GM18907 (cell line): ENCODE results near the gene ATG4A.

ENCODE experiments used
- ATAC-seq: cut with Tn5 transposase; IDR thresholded peaks from one replicate; pipeline ENCODE4 v1.9.1; 2021; ENCODE audit warnings: mild to moderate bottlenecking, moderate library complexity; ENCODE audit not compliant: unreplicated experiment

Gene ATG4A

GRCh38 chrX:108122748-108123147 is 31.2 kb downstream of the ATG4A start:
- ATAC-seq = no peak

GRCh38 chrX:108123591-108124366 is 32.2 kb downstream of the ATG4A start:
- ATAC-seq = no peak

DNA sequence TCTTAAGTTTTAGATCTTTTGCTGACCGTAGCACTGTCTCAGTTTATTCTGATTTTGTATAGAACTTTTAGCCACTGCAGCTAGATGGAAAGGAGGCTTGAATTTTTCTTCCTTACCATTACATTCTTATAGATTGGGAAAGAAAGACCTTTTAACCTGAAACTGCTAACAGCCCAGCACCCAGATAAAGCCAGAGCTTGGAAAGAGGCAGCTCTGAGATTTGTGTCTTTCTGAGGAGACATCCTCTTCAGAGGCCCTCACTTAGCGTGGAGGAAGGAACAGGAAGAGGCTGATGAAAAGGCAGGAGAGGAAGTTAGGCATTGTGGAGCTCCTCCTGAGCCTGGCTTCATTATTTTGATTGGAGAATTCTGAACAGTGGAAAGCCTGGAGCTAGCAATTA is 35.1 kb downstream of the ATG4A start:
- ATAC-seq = no peak

DNA sequence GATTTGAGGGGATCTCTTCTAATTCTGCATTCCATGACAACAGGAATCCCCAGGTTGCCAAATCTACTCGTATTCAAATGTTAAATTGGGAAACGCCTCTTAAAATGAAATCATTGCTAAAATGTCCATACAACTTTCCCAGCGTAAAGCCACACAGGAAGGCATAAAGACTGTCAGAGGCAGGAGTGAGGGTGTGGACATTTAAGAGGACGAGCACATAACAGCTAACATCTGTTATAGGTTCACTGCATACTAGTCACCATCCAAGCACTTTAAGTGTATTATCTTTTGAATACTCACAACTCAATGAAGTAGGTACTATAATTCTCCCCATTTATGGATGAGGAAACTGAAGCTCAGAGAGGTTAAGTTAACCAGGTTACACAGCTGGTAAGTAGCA is 35.6 kb downstream of the ATG4A start:
- no peak for ATAC-seq

- no peak for ATAC-seq
Measured at GRCh38 chrX:108130889-108131288, 39.3 kb downstream of the ATG4A start.

DNA sequence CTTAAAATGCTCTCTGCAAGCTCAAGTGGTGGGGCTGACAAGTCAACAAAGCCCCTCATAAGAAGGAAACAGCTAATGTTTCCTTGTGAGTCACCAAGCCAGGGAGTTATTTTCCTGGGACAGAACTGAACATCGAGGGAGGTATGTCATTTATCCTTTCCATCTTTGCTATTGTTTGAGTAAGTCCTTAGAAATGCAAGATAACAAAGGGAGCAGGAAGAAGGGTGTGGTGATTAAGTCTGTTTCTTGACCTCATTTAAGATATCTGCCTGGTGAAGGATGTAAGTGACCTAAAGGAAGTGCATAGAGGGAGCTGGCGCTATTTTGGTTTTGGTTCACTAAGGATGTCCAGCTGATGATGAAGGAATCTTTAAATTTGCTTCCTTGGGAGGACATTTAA is 39.9 kb downstream of the ATG4A start:
- no peak for ATAC-seq

- no peak for ATAC-seq
Measured at GRCh38 chrX:108132034-108132433, 40.5 kb downstream of the ATG4A start.

- no peak for ATAC-seq
Measured at GRCh38 chrX:108132876-108133275, 41.3 kb downstream of the ATG4A start.

DNA sequence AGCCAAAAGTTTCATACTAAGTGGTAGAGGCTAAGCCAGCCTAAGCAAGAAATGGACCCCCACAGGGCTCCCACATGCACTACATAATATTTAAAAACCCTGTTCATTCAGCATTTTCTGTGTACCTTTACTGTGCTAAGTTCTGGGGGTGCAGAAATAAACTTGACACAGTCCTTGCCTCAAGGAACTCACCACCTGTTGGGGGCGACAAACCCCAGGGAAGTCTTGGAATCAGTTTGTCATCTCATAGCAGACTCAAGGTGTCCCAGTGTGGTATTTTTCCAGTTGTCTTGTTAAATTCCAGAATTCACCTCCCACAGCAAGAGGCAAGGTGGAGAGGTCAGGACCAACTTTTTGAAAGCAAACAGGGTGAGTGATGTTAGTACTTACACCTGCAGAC is 43.1 kb downstream of the ATG4A start:
- ATAC-seq = no peak

- no peak for ATAC-seq
Measured at GRCh38 chrX:108138814-108139702, 47.5 kb downstream of the ATG4A start.

GRCh38 chrX:108148524-108148923 is 56.9 kb downstream of the ATG4A start:
- peak; percentile 96 for ATAC-seq

DNA sequence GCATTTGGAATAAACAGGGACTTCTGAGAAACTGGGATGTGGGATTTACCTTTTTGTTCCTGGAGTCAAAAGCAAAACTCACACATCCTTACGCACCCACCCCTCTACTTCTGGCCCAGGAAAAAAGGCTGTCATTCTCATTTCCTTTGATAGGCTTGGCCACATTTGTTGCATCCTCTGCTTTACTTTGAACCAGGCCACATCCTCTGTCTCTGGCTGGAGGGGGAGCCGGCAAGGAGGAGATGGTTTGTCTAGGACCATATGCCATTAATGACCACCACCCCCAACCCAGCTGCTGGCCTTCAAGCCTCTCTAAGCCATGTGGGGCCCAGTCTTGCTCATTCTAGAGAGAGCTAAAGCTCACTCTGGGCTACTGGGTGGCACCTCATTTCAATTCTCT is 64.5 kb downstream of the ATG4A start:
- ATAC-seq = no peak

- no peak for ATAC-seq
Measured at GRCh38 chrX:108156934-108157466, 65.4 kb downstream of the ATG4A start.

- ATAC-seq = no peak
Measured at GRCh38 chrX:108157628-108158027, 66.0 kb downstream of the ATG4A start.

GRCh38 chrX:108159028-108159670 is 67.6 kb downstream of the ATG4A start:
- ATAC-seq = no peak

GRCh38 chrX:108160309-108160708 is 68.7 kb downstream of the ATG4A start:
- no peak for ATAC-seq

DNA sequence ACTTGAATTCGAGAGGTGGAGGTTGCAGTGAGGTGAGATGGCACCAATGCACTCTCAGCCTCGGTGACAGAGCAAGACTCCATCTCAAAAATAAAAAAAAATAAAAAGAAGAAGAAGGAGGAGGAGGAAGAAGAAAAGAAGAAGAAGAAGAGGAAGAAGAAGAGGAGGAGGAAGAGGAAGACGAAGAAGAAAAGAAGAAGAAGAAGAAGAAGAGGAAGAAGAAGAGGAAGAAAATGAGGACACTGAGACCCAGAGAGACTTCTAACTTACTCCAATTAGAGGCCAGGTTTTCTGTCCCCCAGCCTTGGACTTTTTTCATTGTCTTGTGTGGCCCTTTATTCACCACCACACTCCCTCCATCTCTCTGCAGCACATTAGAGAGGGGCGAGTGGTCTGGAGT is 70.7 kb downstream of the ATG4A start:
- no peak for ATAC-seq

GRCh38 chrX:108163333-108164082 is 71.9 kb downstream of the ATG4A start:
- no peak for ATAC-seq

GRCh38 chrX:108165383-108166111 is 74.0 kb downstream of the ATG4A start:
- ATAC-seq = no peak
